Measurements from ENCODE around the gene GK2.

The GK2 gene

GRCh38 chr4:79439489-79439888 is 31.5 kb upstream of the GK2 start:
- no peak for TF ChIP-seq CTCF (conservative IDR thresholded peaks at IDR 0.05; ENCODE audit: low read depth, low read length)
- no peak overlapping the region for H3K4me3 ChIP-seq (ENCODE audit: low read length)
- DNase-seq (ENCODE audit: low read depth): no peak

- no peak for DNase-seq (ENCODE audit: low read depth)
- no peak for TF ChIP-seq CTCF (conservative IDR thresholded peaks at IDR 0.05; ENCODE audit: low read depth, low read length)
- H3K4me3 ChIP-seq (ENCODE audit: low read length): no peak overlapping the region
Measured at GRCh38 chr4:79431839-79432238, 23.8 kb upstream of the GK2 start.

GRCh38 chr4:79429113-79429903 is 21.3 kb upstream of the GK2 start:
- no peak for DNase-seq (ENCODE audit: low read depth)

GRCh38 chr4:79426989-79427388 is 19.0 kb upstream of the GK2 start:
- no peak for DNase-seq (ENCODE audit: low read depth)
- TF ChIP-seq CTCF (conservative IDR thresholded peaks at IDR 0.05; ENCODE audit: low read depth, low read length): no peak
- H3K4me3 ChIP-seq (ENCODE audit: low read length): no peak overlapping the region

More at GRCh38 chr4:79429113-79429903, 21.3 kb upstream of the GK2 start:
- TF ChIP-seq CTCF (conservative IDR thresholded peaks at IDR 0.05; ENCODE audit: low read depth, low read length): no peak
- H3K4me3 ChIP-seq (ENCODE audit: low read length): no peak overlapping the region

- no peak overlapping the region for H3K4me3 ChIP-seq (ENCODE audit: low read length)
- no peak for TF ChIP-seq CTCF (conservative IDR thresholded peaks at IDR 0.05; ENCODE audit: low read depth, low read length)
- no peak for DNase-seq (ENCODE audit: low read depth)
Measured at GRCh38 chr4:79425586-79425985, 17.6 kb upstream of the GK2 start.

GRCh38 chr4:79421483-79421882 is 13.5 kb upstream of the GK2 start:
- no peak for DNase-seq (ENCODE audit: low read depth)
- no peak overlapping the region for H3K4me3 ChIP-seq (ENCODE audit: low read length)
- no peak for TF ChIP-seq CTCF (conservative IDR thresholded peaks at IDR 0.05; ENCODE audit: low read depth, low read length)

- TF ChIP-seq CTCF (conservative IDR thresholded peaks at IDR 0.05; ENCODE audit: low read depth, low read length): no peak
- H3K4me3 ChIP-seq (ENCODE audit: low read length): no peak overlapping the region
- DNase-seq (ENCODE audit: low read depth): no peak
Measured at GRCh38 chr4:79413886-79414285, 5.9 kb upstream of the GK2 start.
